Naive thymus-derived CD8-positive, alpha-beta T cell (primary cell): Measurements from ENCODE around the gene JUP. TPM values are rescaled to one million over a fixed set of nuclear protein-coding genes. Genes with fewer than 3 reads are reported as not detected.
A peak's percentile ranks its signal among the peaks of the same experiment; 100 is the strongest.

Experiments
- ATAC-seq, 2 donors: fragments of 150-1000 bp; cut with Tn5 transposase in 1 of 2; sonication (Bioruptor Pico), chemical (Tn5 transposase) in 1 of 2; 1 replicate in 1 of 2; 2 replicates in 1 of 2; pipeline ENCODE4 v1.10.0; 2021; ENCODE audit warnings: mild to moderate bottlenecking in 2 of 2, moderate library complexity in 2 of 2
- POLR2A ChIA-PET: fragments of 350-600 bp; sonication (Branson Sonifier 250); formaldehyde crosslinking; loops from one replicate; lab custom pipeline; 2021; ENCODE audit warnings: antibody characterized with exemption; lab: Charles Lee
- DNase-seq, 10 donors: peaks; one replicate each; pipeline versions ENCODE4 v3.0.0 to v3.0.0-alpha.2; 2020 to 2022
- H3K27ac Mint-ChIP-seq, 10 donors: one replicate each; pipeline ENCODE4 v1.8.0; 2020 to 2022; ENCODE audit warnings: mild to moderate bottlenecking in 10 of 10, mixed read lengths in 10 of 10, moderate library complexity in 4 of 10, inconsistent platforms in 1 of 10
- H3K27me3 Mint-ChIP-seq, 5 donors: one replicate each; pipeline ENCODE4 v1.8.0; 2021 to 2022; ENCODE audit warnings: mixed read lengths in 5 of 5
- H3K36me3 Mint-ChIP-seq, 3 donors: one replicate each; pipeline ENCODE4 v1.8.0; 2020 to 2022; ENCODE audit warnings: mixed read lengths in 3 of 3, mild to moderate bottlenecking in 2 of 3, inconsistent platforms in 1 of 3
- H3K4me1 Mint-ChIP-seq, 4 donors: one replicate each; pipeline ENCODE4 v1.8.0; 2021 to 2022; ENCODE audit warnings: mixed read lengths in 4 of 4
- H3K4me3 Mint-ChIP-seq, 10 donors: one replicate each; pipeline ENCODE4 v1.8.0; 2020 to 2022; ENCODE audit warnings: mild to moderate bottlenecking in 10 of 10, mixed read lengths in 10 of 10, moderate library complexity in 6 of 10, inconsistent platforms in 1 of 10
- H3K9me3 Mint-ChIP-seq, 9 donors: one replicate each; pipeline ENCODE4 v1.8.0; 2020 to 2022; ENCODE audit warnings: mixed read lengths in 9 of 9, mild to moderate bottlenecking in 3 of 9, inconsistent platforms in 1 of 9, moderate library complexity in 1 of 9
- polyA plus RNA-seq, 3 donors: library from polyadenylated mRNA; unstranded; fragments of 300-500 nt; fragmentation: Illumina TruSeq; gene quantifications; one replicate each; pipeline ENCODE4 v1.2.3, GENCODE V29; 2021
- total RNA-seq, 8 experiments: library from RNA in 2 of 8; stranded (reverse) in 2 of 8; gene quantifications; one replicate each; pipeline ENCODE4 v1.2.3 and lab custom pipeline; 2021 to 2026

JUP gene
- total and polyA plus RNA-seq, 5 experiments from 2014 or later = 0.14 to 4.7 (median 0.55) TPM

DNA sequence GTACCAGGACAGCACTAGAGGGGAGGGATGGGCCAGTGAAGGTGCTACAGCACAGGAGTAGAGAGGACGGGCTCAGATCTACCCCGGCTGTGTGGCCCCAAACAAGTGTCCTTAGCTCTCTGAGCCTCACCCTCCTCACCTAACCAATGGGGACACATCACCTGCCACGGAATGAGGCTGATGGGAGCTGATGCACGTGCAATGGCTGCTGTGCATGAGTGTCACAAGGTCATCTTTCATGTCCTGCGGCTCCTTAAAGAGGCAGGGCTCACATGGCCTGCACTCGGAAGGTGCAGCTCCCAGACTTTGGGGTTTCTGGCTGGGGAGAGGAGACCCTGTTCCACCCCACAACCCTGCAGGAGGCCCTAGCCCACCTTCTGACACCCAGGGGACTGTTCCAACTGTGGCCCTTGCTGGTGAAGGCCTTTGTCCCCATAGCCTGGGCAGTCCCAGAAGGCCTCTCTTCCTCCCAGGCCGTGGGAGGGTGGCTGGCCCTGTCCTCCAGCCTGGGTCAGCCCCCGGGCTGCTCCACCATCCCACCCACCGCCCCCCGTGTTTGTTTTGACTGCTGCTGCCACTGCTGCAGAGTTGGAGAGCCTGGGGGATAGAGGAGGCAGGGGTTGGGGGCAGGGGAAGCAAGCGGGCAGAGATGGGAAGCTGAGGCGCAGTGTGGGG, 62.6 kb downstream of the JUP start:
- H3K36me3 Mint-ChIP-seq = no peaks in the 10 kb centered on the region
- no peak overlapping the region for H3K4me3 Mint-ChIP-seq
- no peak overlapping the region for H3K27ac Mint-ChIP-seq
- H3K27me3 Mint-ChIP-seq = peaks cover 4 to 42% (median 21%) of the 10 kb centered on the region in 5 donors
- no peaks in the 10 kb centered on the region for H3K9me3 Mint-ChIP-seq
- POLR2A ChIA-PET = interaction anchor here (0.6 kb wide), 1 partner anchor 12 kb away, joined by 3 read pairs; no protein-coding TSS in a partner anchor
- no peaks in the 10 kb centered on the region for H3K4me1 Mint-ChIP-seq
- ATAC-seq (no peak), DNase-seq (no peak)

GRCh38 chr17:41722231-41722630, 64.3 kb downstream of the JUP start:
- Mint-ChIP-seq H3K27ac (no peak overlapping the region), H3K4me1 (peaks cover 0 to 10% (median 7%) of the 10 kb centered on the region in 4 donors), H3K9me3 (no peaks in the 10 kb centered on the region), H3K36me3 (no peaks in the 10 kb centered on the region), H3K27me3 (peaks cover 4 to 33% (median 21%) of the 10 kb centered on the region in 5 donors), H3K4me3 (no peak overlapping the region)
- POLR2A ChIA-PET = interaction anchor here (0.6 kb wide), 1 partner anchor 86 kb away, joined by 4 read pairs; no protein-coding TSS in a partner anchor
- DNase-seq = no peak
- no peak for ATAC-seq

DNA sequence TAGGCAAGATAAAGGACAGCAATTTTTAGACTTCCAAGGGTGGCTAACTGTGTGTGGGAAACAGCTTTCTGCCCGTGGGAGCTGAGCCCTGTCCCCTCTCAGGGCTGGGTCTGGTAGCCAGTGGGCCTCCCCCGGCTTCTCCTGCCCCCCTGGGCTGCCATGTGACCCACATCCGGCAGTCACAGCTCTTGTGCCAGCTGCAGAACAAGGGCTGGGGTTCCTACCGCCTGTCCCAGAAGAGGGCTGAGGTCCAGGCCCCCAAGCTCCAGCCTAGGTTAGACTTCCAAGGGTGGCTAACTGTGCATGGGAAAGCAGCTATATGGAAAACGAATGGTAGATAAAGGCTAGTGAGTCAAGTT, 68.2 kb downstream of the JUP start:
- Mint-ChIP-seq H3K27me3 (peaks cover 5 to 13% (median 7%) of the 10 kb centered on the region in 5 donors), H3K4me1 (peaks cover 0 to 14% (median 7%) of the 10 kb centered on the region in 4 donors), H3K27ac (peak overlapping the region in 2 of 10 donors; percentile 28 to 29), H3K4me3 (no peak overlapping the region), H3K36me3 (no peaks in the 10 kb centered on the region), H3K9me3 (no peaks in the 10 kb centered on the region)
- POLR2A ChIA-PET = interaction anchor here (1.0 to 1.2 kb wide), 2 partner anchors 29 to 30 kb away, joined by 3 to 4 read pairs; partner anchors contain the start of gene EIF1
- no peak for DNase-seq
- peak in 1 of 2 donors; percentile 31 for ATAC-seq

- Mint-ChIP-seq H3K27me3 (peaks cover 5 to 12% (median 7%) of the 10 kb centered on the region in 5 donors), H3K4me1 (peaks cover 0 to 14% (median 7%) of the 10 kb centered on the region in 4 donors), H3K4me3 (peak overlapping the region in 2 of 10 donors; percentile 7 to 38), H3K27ac (peak overlapping the region in 8 of 10 donors; percentile 21 to 75 (median 48)), H3K36me3 (no peaks in the 10 kb centered on the region), H3K9me3 (no peaks in the 10 kb centered on the region)
- peak; percentile 87 to 97 for ATAC-seq
- DNase-seq = peak in 4 of 10 donors; percentile 13 to 63 (median 26)
- POLR2A ChIA-PET = interaction anchor here (1.0 to 1.2 kb wide), 2 partner anchors 28 to 29 kb away, joined by 3 to 4 read pairs; partner anchors contain the start of gene EIF1
Observed at GRCh38 chr17:41717408-41718286, 68.9 kb downstream of the JUP start.

- POLR2A ChIA-PET = interaction anchor here (0.6 kb wide), 2 partner anchors 12 to 141 kb away, joined by 3 read pairs; no protein-coding TSS in a partner anchor
- DNase-seq = peak in 1 of 10 donors; percentile 61
Observed at GRCh38 chr17:41711669-41712400, 74.7 kb downstream of the JUP start, which contains the start of gene GAST. GAST (plus strand) TSS chr17:41712331; CDS start chr17:41715437, 3,106 bp downstream.

DNA sequence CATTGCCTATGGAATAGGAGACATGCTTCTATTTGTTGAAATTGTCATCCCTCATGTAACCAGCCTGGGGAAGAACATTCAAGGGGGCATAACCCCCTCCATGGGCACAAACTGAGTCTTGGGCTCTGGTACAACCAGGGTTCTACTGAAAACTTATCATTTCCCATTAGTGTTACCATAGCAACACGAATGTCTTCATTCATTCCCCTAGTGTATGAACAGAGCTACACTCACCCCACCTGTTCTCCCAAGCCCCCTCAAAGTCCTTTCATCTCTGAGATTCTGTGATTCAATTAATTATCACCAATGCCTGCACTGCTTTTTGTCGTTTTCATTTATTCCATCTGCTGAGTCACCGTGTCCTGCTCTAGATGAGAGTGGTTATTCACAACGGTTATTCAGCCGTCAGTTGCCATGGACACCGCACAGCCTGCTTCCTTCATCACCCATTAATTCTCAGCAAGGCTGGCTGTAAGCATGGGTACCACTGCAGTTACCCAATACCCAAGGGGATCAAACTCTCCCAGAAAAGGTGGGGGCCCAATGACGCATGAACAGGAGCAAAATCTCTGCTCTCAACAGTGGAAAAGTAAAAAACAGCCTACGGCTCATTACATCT, 75.9 kb downstream of the JUP start:
- ATAC-seq = no peak
- no peak overlapping the region for H3K27ac Mint-ChIP-seq
- DNase-seq = peak in 1 of 10 donors; percentile 1

More at GRCh38 chr17:41711669-41712400, 74.7 kb downstream of the JUP start, which contains the start of gene GAST:
- H3K36me3 Mint-ChIP-seq = no peaks in the 10 kb centered on the region
- H3K27me3 Mint-ChIP-seq = peaks cover 9 to 18% (median 11%) of the 10 kb centered on the region in 5 donors
- H3K9me3 Mint-ChIP-seq = no peaks in the 10 kb centered on the region
- H3K4me1 Mint-ChIP-seq = peaks cover 0 to under 1% (median 0%) of the 10 kb centered on the region in 4 donors
- no peak for ATAC-seq
- peak within 1 kb of the TSS in 1 of 10 donors; percentile 71 for H3K27ac Mint-ChIP-seq
- peak within 1 kb of the TSS in 1 of 10 donors; percentile 18 for H3K4me3 Mint-ChIP-seq

DNA sequence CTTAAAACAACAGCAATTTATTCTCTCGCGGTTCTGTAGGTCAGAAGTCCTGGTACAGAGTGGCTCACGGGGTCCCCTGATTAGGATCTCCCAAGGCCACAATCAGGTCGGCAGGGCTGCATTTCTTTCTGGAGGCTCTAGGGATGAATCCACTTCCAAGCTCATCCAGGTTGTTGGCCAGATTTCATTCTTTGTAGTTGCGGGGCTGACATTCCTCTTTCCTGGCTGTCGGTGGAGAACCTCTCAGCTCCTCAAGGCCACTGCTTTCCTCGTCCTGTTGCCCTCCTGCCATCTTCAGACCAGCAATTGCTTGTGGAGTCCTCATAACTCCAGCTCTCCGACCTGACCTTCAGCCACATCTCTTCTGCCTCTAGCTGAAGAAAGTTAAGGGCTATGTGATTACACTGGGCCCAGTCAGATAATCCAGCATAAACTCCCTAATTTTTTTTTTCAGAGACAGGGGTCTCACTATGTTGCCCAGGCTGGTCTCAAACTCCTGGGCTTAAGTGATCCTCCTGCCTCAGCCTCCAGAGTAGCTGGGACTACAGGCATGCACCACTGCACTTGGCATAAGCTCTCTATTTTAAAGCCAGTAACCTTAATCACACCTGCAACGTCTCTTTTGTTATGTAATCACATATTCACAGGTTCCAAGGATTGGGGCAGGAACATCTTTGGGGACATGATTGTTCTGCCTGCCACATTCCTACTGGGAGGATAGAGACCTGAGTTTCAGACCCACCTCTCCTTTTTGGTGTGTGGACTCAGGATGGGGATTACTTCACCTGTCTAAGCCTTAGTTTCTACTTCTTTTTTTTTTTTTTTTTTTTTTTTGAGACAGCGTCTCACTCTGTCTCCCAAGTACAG, 78.5 kb downstream of the JUP start:
- peaks cover 0 to 2% (median 0%) of the 10 kb centered on the region in 4 donors for H3K4me1 Mint-ChIP-seq
- H3K36me3 Mint-ChIP-seq = no peaks in the 10 kb centered on the region
- POLR2A ChIA-PET = interaction anchor here (1.0 kb wide), 2 partner anchors 17 to 19 kb away, joined by 4 to 5 read pairs; partner anchors contain the start of gene EIF1

More for the DNA sequence above, 75.9 kb downstream of the JUP start:
- POLR2A ChIA-PET = interaction anchor here (0.6 to 0.7 kb wide), 2 partner anchors 113 to 1593 kb away, joined by 3 to 4 read pairs; no protein-coding TSS in a partner anchor
- Mint-ChIP-seq H3K27me3 (peaks cover 6 to 18% (median 11%) of the 10 kb centered on the region in 5 donors), H3K36me3 (no peaks in the 10 kb centered on the region), H3K9me3 (no peaks in the 10 kb centered on the region), H3K4me3 (no peak overlapping the region), H3K4me1 (peaks cover 0 to 2% (median 0%) of the 10 kb centered on the region in 4 donors)

DNA sequence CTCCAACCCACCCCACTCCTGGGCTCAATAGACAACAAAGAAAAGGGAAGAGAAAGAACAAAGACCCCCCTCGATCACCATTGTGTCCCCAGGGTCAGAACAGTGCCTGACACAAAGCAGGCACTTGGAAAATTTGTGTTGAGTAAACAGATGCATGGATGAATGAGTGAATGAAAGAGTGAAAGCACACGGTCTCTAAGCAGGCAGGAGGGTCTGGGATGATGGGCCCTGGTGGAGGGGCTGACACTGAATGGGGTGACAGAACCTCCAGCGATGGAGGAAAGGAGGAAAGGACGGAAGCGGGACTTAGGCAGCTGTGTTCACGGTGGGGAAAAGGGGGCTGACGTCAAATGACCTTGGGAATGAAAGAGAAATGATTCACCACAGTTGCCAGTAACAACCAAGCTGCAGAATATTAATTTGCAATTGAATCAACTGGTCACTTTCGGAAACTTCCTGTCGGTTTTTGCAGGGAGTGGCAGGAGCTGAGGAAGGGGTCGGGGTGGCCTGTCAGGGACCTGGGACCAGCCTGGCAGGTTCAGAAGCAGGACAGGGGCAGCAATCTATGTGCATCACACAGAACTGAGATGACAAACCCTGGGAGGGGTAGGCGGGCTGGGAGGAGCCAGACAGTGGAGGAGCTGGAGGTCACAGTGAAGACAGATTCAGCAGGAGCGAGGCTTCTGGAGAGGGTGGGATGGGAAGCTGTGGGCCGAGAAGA, 81.1 kb downstream of the JUP start:
- no peak overlapping the region for H3K4me3 Mint-ChIP-seq
- no peaks in the 10 kb centered on the region for H3K9me3 Mint-ChIP-seq
- no peaks in the 10 kb centered on the region for H3K36me3 Mint-ChIP-seq
- no peak for ATAC-seq
- DNase-seq = no peak
- POLR2A ChIA-PET = interaction anchor here (0.6 to 0.7 kb wide), 2 partner anchors 14 to 15 kb away, joined by 3 to 7 read pairs; no protein-coding TSS in a partner anchor
- peaks cover under 1 to 4% (median 3%) of the 10 kb centered on the region in 5 donors for H3K27me3 Mint-ChIP-seq
- H3K4me1 Mint-ChIP-seq = peaks cover 0 to 2% (median 0%) of the 10 kb centered on the region in 4 donors
- no peak overlapping the region for H3K27ac Mint-ChIP-seq

More for the DNA sequence above, 78.5 kb downstream of the JUP start:
- DNase-seq (peak in 1 of 10 donors; percentile 9), ATAC-seq (no peak)
- no peaks in the 10 kb centered on the region for H3K9me3 Mint-ChIP-seq
- H3K27ac Mint-ChIP-seq = no peak overlapping the region
- H3K4me3 Mint-ChIP-seq = no peak overlapping the region
- peaks cover 9 to 15% (median 11%) of the 10 kb centered on the region in 5 donors for H3K27me3 Mint-ChIP-seq
